GM12878 (cell line): Measurements from ENCODE around the gene PGF. TPM values are rescaled to one million over a fixed set of nuclear protein-coding genes. Genes with fewer than 3 reads are reported as not detected.

Experiments
- ATAC-seq: fragments of 200-7000 bp; cut with Tn5 transposase; 3 replicates; pipeline ENCODE4 v1.9.1; 2020; ENCODE audit warnings: mild to moderate bottlenecking, moderate library complexity
- BruUV-seq: library from RNA; stranded (reverse); fragments of 400-500 nt; replicated peaks from 2 replicates; lab custom pipeline; 2021; lab: Mats Ljungman, UMichigan
- CTCF ChIA-PET: fragments of 300-600 bp; sonication (Branson Sonifier 250); formaldehyde crosslinking; extraction: SDS; loops from one replicate; lab custom pipeline; 2021; ENCODE audit warnings: inconsistent platforms; lab: Yijun Ruan, JAX
- POLR2A ChIA-PET: fragments of 350-600 bp; formaldehyde crosslinking; extraction: SDS; loops from one replicate; lab custom pipeline; 2021; ENCODE audit warnings: inconsistent platforms; lab: Charles Lee
- RAD21 ChIA-PET: fragments of 300-600 bp; sonication (Branson Sonifier 250); formaldehyde crosslinking; loops from one replicate; lab custom pipeline; 2023; ENCODE audit warnings: antibody characterized with exemption; ENCODE audit not compliant: unreplicated experiment; lab: Charles Lee
- SMC1A ChIA-PET: fragments of 300-600 bp; sonication (Branson Sonifier 250); formaldehyde crosslinking; loops from one replicate; lab custom pipeline; 2023; ENCODE audit not compliant: unreplicated experiment, uncharacterized antibody; lab: Charles Lee
- DNase-seq: peaks from one replicate; pipeline ENCODE4 v3.0.0-alpha.2; 2011; ENCODE audit warnings: low read depth, low spot score
- FAIRE-seq: peaks from 3 replicates; lab custom pipeline; 2011; peaks lifted over from hg19 to GRCh38; lab: Jason Lieb, UNC
- H2AFZ ChIP-seq: 2 replicates; pipeline ENCODE4 v1.6.0; 2011; ENCODE audit warnings: low read depth, low read length, control low read depth; ENCODE audit not compliant: control insufficient read depth
- H3K27ac ChIP-seq: 2 replicates; pipeline ENCODE4 v1.5.1; 2011; ENCODE audit warnings: control low read depth; ENCODE audit not compliant: control insufficient read depth, insufficient read depth
- H3K27me3 ChIP-seq, 2 experiments: replicated peaks in 1 of 2; 2 replicates each; pipeline versions ENCODE4 v1.6.0 to v1.6.1; 2011; ENCODE audit warnings: low read length in 1 of 2; ENCODE audit not compliant: control insufficient read depth in 2 of 2, insufficient read depth in 2 of 2
- H3K36me3 ChIP-seq, 2 experiments: 2 replicates each; pipeline ENCODE4 v1.5.1; 2011; ENCODE audit warnings: low read length in 1 of 2; ENCODE audit not compliant: control insufficient read depth in 2 of 2, insufficient read depth in 2 of 2
- H3K4me1 ChIP-seq: 2 replicates; pipeline ENCODE4 v1.6.1; 2011; ENCODE audit warnings: mild to moderate bottlenecking, low read length, moderate library complexity, mixed read lengths; ENCODE audit not compliant: control insufficient read depth, insufficient read depth
- H3K4me2 ChIP-seq: 2 replicates; pipeline ENCODE4 v1.6.0; 2011; ENCODE audit warnings: control low read depth; ENCODE audit not compliant: control insufficient read depth, insufficient read depth
- H3K4me3 ChIP-seq: fragments of 200-600 bp; sonication (generic); 2 replicates; pipeline ENCODE4 v1.5.1; 2016
- H3K79me2 ChIP-seq: 2 replicates; pipeline ENCODE4 v1.6.0; 2011; ENCODE audit warnings: low read length; ENCODE audit not compliant: control insufficient read depth, insufficient read depth
- H3K9ac ChIP-seq: 2 replicates; pipeline ENCODE4 v1.8.0; 2011; ENCODE audit warnings: low read length, control low read depth, mixed read lengths; ENCODE audit not compliant: control insufficient read depth, insufficient read depth
- H3K9me3 ChIP-seq: replicated peaks from 3 replicates; pipeline ENCODE4 v1.5.1; 2011; ENCODE audit warnings: mild to moderate bottlenecking, low read length; ENCODE audit not compliant: control insufficient read depth, insufficient read depth
- H4K20me1 ChIP-seq: 2 replicates; pipeline ENCODE4 v1.6.0; 2011; ENCODE audit not compliant: control insufficient read depth, insufficient read depth
- CREB1 ChIP-seq: IDR thresholded peaks from 2 replicates; pipeline ENCODE4 v1.6.1; 2012; ENCODE audit warnings: low read depth, mild to moderate bottlenecking, inconsistent platforms
- E2F4 ChIP-seq: IDR thresholded peaks from 2 replicates; pipeline ENCODE4 v1.6.1; 2012; ENCODE audit warnings: low read depth, low read length, improper control_type of control experiment
- MTA2 ChIP-seq: fragments of 450-650 bp; IDR thresholded peaks from 2 replicates; pipeline ENCODE4 v1.6.1; 2016; ENCODE audit warnings: low read depth, mild to moderate bottlenecking, moderate library complexity
- NFIC ChIP-seq: IDR thresholded peaks from 2 replicates; pipeline ENCODE4 v1.6.1; 2012; ENCODE audit warnings: low read depth, mild to moderate bottlenecking, inconsistent platforms, low read length, moderate library complexity
- NRF1 ChIP-seq: conservative IDR thresholded peaks from 2 replicates; pipeline ENCODE4 v1.6.1; 2011; ENCODE audit warnings: mild to moderate bottlenecking, low read depth, low read length, improper control_type of control experiment
- POLR2AphosphoS2 ChIP-seq: IDR thresholded peaks from 2 replicates; pipeline ENCODE4 v1.6.1; 2011; ENCODE audit warnings: low read depth, mild to moderate bottlenecking, low read length, improper control_type of control experiment, moderate library complexity
- SIN3A ChIP-seq: IDR thresholded peaks from 2 replicates; pipeline ENCODE4 v1.6.1; 2012; ENCODE audit warnings: low read depth, low read length, improper control_type of control experiment
- SMAD1 ChIP-seq: fragments of 450-650 bp; IDR thresholded peaks from 2 replicates; pipeline ENCODE4 v1.6.1; 2018; ENCODE audit warnings: mild to moderate bottlenecking, low read depth; ENCODE audit not compliant: partially characterized antibody
- STAT3 ChIP-seq: IDR thresholded peaks from 2 replicates; pipeline ENCODE4 v1.6.1; 2011; ENCODE audit warnings: low read depth, low read length, improper control_type of control experiment
- WGBS: methylation state at CpG from one replicate; pipeline ENCODE4 v1.1.6; 2016; ENCODE audit warnings: low lambda C conversion rate; ENCODE audit not compliant: insufficient replicate concordance, insufficient coverage; ENCODE audit errors: missing lambda C conversion rate; 5-methylcytosine and 5-hydroxymethylcytosine counted together
- in situ Hi-C: fragments of 300-500 bp; cut with MboI; formaldehyde crosslinking; loops from 9 replicates; pipeline ENCODE4 v1.14.3; 2018; ENCODE audit warnings: mixed read lengths
- intact Hi-C: fragments of 100-400 bp; cut with micrococcal nuclease; formaldehyde crosslinking; loops from one replicate; pipeline ENCODE4 v1.14.2; 2022; ENCODE audit not compliant: unreplicated experiment
- polyA plus RNA-seq, 11 experiments: library from polyadenylated mRNA; depleted of rRNA in 4 of 11; unstranded in 6 of 11; stranded (reverse) in 5 of 11; fragments of >200 nt; fragmentation: Nextera tagmentation in 4 of 11; fragmentation: Illumina TruSeq in 1 of 11; extraction: Ambion mirVana in 4 of 11; extraction: Trizol in 1 of 11; gene quantifications; 1 replicate in 1 of 11; 2 replicates in 10 of 11; pipeline versions ENCODE4 v1.2.1 to v1.2.3, GENCODE V29; 2011 to 2016; ENCODE audit warnings: inconsistent platforms in 2 of 11, missing spikeins in 2 of 11, low read depth in 1 of 11
- total RNA-seq, 4 experiments: library from RNA; depleted of rRNA in 3 of 4; stranded (reverse); fragments of >200 nt in 3 of 4; fragmentation: Illumina TruSeq in 1 of 4; extraction: Trizol in 1 of 4; gene quantifications; 2 replicates each; pipeline versions ENCODE4 v1.2.1 to v1.2.3, GENCODE V29; 2013 to 2021

The PGF gene
- total and polyA plus RNA-seq, 10 of the 15 experiments (the other 5 are each of a cell fraction or from before 2014, with no cell fraction given), result 0.11 to 5.5 (median 0.63) TPM

- POLR2A ChIA-PET, result interaction anchor here (0.6 kb wide), 1 partner anchor 274 kb away, joined by 4 read pairs; no protein-coding TSS in a partner anchor
- peaks cover 5% of the 10 kb centered on the region; the same call in 1 of the 2 replicates for H3K4me1 ChIP-seq
- CTCF ChIA-PET, result interaction anchor here (1.6 kb wide), 1 partner anchor 39 kb away, joined by 3 read pairs; no protein-coding TSS in a partner anchor
Measured at GRCh38 chr14:74983343-74983742, 27.9 kb upstream of the PGF start.

GRCh38 chr14:74982661-74983060 is 27.3 kb upstream of the PGF start:
- no peaks in the 10 kb centered on the region for H3K36me3 ChIP-seq
- H3K4me1 ChIP-seq, result peaks cover 5% of the 10 kb centered on the region; the same call in 1 of the 2 replicates
- H3K27me3 ChIP-seq, result no peaks in the 10 kb centered on the region
- no TSS peak for BruUV-seq
- in situ Hi-C loops, result no loop called here
- H3K4me2 ChIP-seq, result no peak overlapping the region
- peak overlapping the region; percentile 58 for H2AFZ ChIP-seq
- SMC1A ChIA-PET, result interaction anchor here (1.1 kb wide), 1 partner anchor 17 kb away, joined by 3 read pairs; no protein-coding TSS in a partner anchor
- H4K20me1 ChIP-seq, result no peaks in the 10 kb centered on the region
- H3K4me3 ChIP-seq, result no peak overlapping the region
- ATAC-seq (peak; percentile 75), FAIRE-seq (no peak), DNase-seq (no peak)
- RAD21 ChIA-PET, result no interaction called here
- H3K79me2 ChIP-seq, result no peaks in the 10 kb centered on the region
- no peak overlapping the region for H3K9ac ChIP-seq
- no peaks in the 10 kb centered on the region for H3K9me3 ChIP-seq
- no peak overlapping the region for H3K27ac ChIP-seq
- WGBS, result 49% methylated on average over 4 of the region's 4 CpGs
- POLR2A ChIA-PET, result no interaction called here
- CTCF ChIA-PET, result interaction anchor here (0.5 to 1.1 kb wide), 2 partner anchors 41 to 104 kb away, joined by 3 read pairs; no protein-coding TSS in a partner anchor
- intact Hi-C loops, result no loop called here
- TF ChIP-seq STAT3 (no peak), CREB1 (peak; percentile 34; the same call in 1 of the 2 replicates), SMAD1 (no peak)
- TF ChIP-seq, all 136 proteins: peak for 1

More at GRCh38 chr14:74983343-74983742, 27.9 kb upstream of the PGF start:
- Histone ChIP-seq H2AFZ (no peak overlapping the region), H3K79me2 (no peaks in the 10 kb centered on the region), H3K36me3 (no peaks in the 10 kb centered on the region), H3K27ac (no peak overlapping the region), H3K4me3 (no peak overlapping the region), H3K4me2 (no peak overlapping the region), H3K27me3 (no peaks in the 10 kb centered on the region), H4K20me1 (no peaks in the 10 kb centered on the region), H3K9me3 (no peaks in the 10 kb centered on the region), H3K9ac (no peak overlapping the region)
- FAIRE-seq, result no peak
- in situ Hi-C loops, result no loop called here
- no peak for ATAC-seq
- SMC1A ChIA-PET, result interaction anchor here (1.1 kb wide), 1 partner anchor 17 kb away, joined by 3 read pairs; no protein-coding TSS in a partner anchor
- no TSS peak for BruUV-seq
- TF ChIP-seq E2F4 (no peak), NFIC (no peak), POLR2AphosphoS2 (no peak), SIN3A (no peak), MTA2 (no peak), NRF1 (no peak)
- RAD21 ChIA-PET, result no interaction called here
- intact Hi-C loops, result no loop called here
- DNase-seq, result no peak
- 100% methylated on average over 1 of the region's 1 CpG for WGBS
